NT2/D1 (cell line): ENCODE measurements around the gene EDAR.

Experiments
- DNase-seq: peaks from one replicate; pipeline ENCODE4 v3.0.0-alpha.2; 2011; ENCODE audit warnings: low read depth, low spot score
- H3K27me3 ChIP-seq: 2 replicates; pipeline ENCODE4 v1.6.0; 2011; ENCODE audit warnings: mild to moderate bottlenecking; ENCODE audit not compliant: insufficient read length, insufficient read depth
- H3K36me3 ChIP-seq: 2 replicates; pipeline ENCODE4 v1.6.1; 2011; ENCODE audit warnings: mild to moderate bottlenecking, low read length, mixed read lengths; ENCODE audit not compliant: insufficient read depth, insufficient read length
- H3K4me1 ChIP-seq: 2 replicates; pipeline ENCODE4 v1.5.1; 2011; ENCODE audit not compliant: insufficient read depth, insufficient read length
- H3K4me3 ChIP-seq: 2 replicates; pipeline ENCODE4 v1.5.1; 2011; ENCODE audit warnings: low read depth; ENCODE audit not compliant: insufficient read length
- H3K9ac ChIP-seq: 2 replicates; pipeline ENCODE4 v1.6.0; 2011; ENCODE audit warnings: low read depth; ENCODE audit not compliant: insufficient read length
- H3K9me3 ChIP-seq: 2 replicates; pipeline ENCODE4 v1.5.1; 2011; ENCODE audit warnings: mild to moderate bottlenecking, low read length; ENCODE audit not compliant: insufficient read depth
- SUZ12 ChIP-seq: IDR thresholded peaks from 2 replicates; pipeline ENCODE4 v1.6.1; 2011; ENCODE audit not compliant: insufficient read length, insufficient read depth; ENCODE audit errors: extremely low read depth
- YY1 ChIP-seq: IDR thresholded peaks from 2 replicates; pipeline ENCODE4 v1.6.1; 2011; ENCODE audit not compliant: insufficient read length, insufficient read depth
- ZNF274 ChIP-seq: IDR thresholded peaks from 2 replicates; pipeline ENCODE4 v1.6.1; 2011; ENCODE audit warnings: mild to moderate bottlenecking, low read depth, low read length

Gene EDAR

DNA sequence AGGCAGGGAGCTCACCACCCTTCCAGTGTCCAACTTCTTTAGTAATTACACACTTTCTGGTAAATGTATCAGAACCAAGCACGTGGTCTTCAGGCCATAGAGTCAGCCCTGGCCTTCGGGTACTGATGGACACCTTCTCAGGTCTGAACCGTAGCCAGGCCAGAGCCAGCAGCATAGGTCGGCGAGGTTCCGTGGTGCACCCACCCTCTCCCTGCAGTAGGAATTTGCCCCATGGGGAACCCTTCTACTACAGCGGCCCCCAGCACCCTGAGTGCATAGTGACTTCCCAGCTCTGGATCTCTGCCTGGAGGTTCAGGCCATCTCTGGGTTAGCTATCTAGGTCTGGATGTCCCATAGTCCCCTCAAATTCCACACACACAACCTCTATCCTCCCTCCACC, 61.6 kb downstream of the EDAR start:
- no peak for DNase-seq
- Histone ChIP-seq H3K27me3 (no peaks in the 10 kb centered on the region), H3K9ac (no peak overlapping the region), H3K4me1 (peaks cover 11% of the 10 kb centered on the region), H3K9me3 (no peaks in the 10 kb centered on the region), H3K36me3 (no peaks in the 10 kb centered on the region), H3K4me3 (no peak overlapping the region)
- no peak for TF ChIP-seq YY1
- no peak for TF ChIP-seq SUZ12
- no peak for TF ChIP-seq ZNF274

DNA sequence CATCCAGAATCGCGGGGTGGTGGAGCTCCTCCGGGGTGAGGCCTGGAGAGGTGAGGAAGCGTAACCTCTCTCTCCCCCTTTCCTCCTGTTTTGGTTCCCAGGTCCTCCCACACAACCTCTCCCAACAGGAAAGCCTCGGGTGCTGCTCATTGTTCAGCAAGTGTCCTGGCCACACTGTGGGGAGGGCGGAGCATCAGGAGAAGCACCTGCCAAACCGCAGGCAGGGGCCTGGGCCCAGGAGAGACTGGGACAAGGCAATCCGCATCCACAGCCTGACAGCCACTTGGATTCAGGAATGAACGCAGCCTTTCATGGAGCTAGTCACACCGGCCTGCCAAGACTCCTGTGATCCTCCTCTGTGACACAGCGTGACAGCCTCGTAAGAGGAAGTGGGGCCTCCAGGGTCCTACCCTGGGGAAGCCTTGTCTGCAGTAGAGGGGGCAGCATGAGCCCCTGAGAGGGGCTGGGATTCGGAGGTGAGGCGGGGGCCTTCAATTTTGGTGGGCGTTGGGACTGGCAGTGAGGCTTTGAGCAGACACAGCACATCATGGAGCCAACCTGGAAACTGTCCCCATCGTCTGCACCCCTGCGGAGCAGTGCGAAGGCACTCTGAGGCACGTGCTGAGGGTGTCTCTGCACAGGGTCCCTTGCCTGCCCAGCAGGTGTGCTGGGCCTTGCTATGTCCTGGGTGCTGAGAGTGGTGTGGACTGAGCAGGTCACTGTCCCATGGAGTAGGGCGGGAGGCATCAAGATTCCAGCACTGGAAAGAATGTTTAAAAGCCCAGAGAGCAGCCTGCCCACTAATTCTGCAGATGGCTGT, 62.2 kb downstream of the EDAR start:
- no peaks in the 10 kb centered on the region for H3K36me3 ChIP-seq
- TF ChIP-seq ZNF274, result no peak
- H3K27me3 ChIP-seq, result no peaks in the 10 kb centered on the region
- H3K9me3 ChIP-seq, result no peaks in the 10 kb centered on the region
- H3K4me3 ChIP-seq, result no peak overlapping the region
- H3K9ac ChIP-seq, result no peak overlapping the region
- DNase-seq, result no peak
- H3K4me1 ChIP-seq, result peaks cover 13% of the 10 kb centered on the region

DNA sequence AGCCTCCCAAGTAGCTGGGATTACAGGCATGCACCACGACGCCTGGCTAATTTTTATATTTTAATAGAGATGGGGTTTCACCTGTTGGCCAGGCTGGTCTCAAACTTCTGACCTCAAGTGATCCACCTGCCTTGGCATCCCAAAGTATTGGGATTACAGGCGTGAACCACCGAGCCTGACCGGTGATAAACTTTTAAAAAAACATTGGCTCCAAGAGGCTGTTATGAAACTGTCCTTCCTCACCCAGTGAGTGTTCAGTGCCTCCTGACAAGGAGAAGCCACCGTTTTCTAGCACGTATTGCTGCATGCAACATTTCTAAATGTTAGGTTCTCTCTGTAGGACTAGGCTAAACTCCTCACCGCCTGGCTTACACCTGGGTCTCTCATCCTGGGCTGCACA, 63.3 kb downstream of the EDAR start:
- Histone ChIP-seq H3K9ac (no peak overlapping the region), H3K4me1 (peaks cover 12% of the 10 kb centered on the region), H3K36me3 (no peaks in the 10 kb centered on the region), H3K27me3 (no peaks in the 10 kb centered on the region), H3K9me3 (no peaks in the 10 kb centered on the region), H3K4me3 (no peak overlapping the region)
- no peak for DNase-seq
- TF ChIP-seq ZNF274 (no peak), SUZ12 (no peak), YY1 (no peak)

DNA sequence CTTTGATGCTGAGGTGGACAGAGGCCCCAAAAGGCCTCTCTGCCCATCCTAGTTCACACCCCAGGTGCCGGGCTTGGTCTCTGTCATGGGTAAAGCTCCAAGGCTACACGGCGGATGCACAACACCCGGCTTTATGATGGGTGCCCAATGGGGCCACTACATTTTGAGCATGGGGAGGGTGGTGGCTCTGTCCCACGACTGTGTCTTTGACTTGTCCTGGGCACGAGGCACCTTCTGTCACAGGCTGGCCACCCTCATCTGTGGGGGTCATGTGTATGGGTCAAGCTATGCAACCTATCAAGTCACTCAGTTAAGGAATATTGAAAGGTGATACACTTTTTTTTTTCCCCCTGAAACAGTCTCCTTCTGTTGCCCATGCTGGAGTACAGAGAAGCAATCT, 63.7 kb downstream of the EDAR start:
- no peak for DNase-seq
- peaks cover 11% of the 10 kb centered on the region for H3K4me1 ChIP-seq
- no peak for TF ChIP-seq SUZ12
- TF ChIP-seq YY1, result no peak
- TF ChIP-seq ZNF274, result no peak

DNA sequence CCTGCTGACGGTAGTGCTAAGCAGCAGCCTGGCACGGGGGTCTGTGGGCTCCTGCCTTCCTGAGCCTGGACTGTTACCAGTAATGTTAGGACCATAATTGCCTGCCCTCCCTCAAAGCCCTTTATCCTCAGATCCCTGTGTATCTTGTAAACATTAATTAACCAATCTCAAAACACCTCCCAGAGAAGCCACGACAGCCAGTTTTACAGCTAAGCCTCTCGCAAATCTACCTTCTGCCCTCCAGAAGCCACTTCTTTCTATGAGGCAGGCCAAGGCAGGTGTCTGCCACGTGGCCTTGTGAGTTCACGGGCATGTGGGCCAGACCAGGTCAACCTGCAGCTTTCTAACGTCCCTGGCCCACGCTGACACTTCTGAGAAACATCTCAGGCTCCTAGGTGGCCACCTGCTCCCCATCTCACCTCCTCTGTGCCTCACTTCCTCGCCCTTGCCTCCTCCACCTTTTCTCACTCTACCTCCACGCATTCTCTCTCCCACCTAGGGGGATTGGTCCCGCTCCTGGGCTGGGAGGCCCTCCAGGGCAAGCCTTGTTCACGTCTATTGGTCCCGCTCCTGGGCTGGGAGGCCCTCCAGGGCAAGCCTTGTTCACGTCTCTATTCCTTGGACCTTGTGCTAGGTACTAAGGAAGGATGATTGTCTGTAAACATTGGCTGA, 64.3 kb downstream of the EDAR start:
- H3K36me3 ChIP-seq, result no peaks in the 10 kb centered on the region
- no peak overlapping the region for H3K9ac ChIP-seq
- no peak for DNase-seq
- no peak overlapping the region for H3K4me3 ChIP-seq
- no peaks in the 10 kb centered on the region for H3K9me3 ChIP-seq
- no peaks in the 10 kb centered on the region for H3K27me3 ChIP-seq
- TF ChIP-seq SUZ12 (no peak), ZNF274 (no peak), YY1 (no peak)
- H3K4me1 ChIP-seq, result peaks cover 11% of the 10 kb centered on the region

More for the DNA sequence above, 63.7 kb downstream of the EDAR start:
- no peak overlapping the region for H3K9ac ChIP-seq
- H3K36me3 ChIP-seq, result no peaks in the 10 kb centered on the region
- H3K27me3 ChIP-seq, result no peaks in the 10 kb centered on the region
- H3K9me3 ChIP-seq, result no peaks in the 10 kb centered on the region
- H3K4me3 ChIP-seq, result no peak overlapping the region

DNA sequence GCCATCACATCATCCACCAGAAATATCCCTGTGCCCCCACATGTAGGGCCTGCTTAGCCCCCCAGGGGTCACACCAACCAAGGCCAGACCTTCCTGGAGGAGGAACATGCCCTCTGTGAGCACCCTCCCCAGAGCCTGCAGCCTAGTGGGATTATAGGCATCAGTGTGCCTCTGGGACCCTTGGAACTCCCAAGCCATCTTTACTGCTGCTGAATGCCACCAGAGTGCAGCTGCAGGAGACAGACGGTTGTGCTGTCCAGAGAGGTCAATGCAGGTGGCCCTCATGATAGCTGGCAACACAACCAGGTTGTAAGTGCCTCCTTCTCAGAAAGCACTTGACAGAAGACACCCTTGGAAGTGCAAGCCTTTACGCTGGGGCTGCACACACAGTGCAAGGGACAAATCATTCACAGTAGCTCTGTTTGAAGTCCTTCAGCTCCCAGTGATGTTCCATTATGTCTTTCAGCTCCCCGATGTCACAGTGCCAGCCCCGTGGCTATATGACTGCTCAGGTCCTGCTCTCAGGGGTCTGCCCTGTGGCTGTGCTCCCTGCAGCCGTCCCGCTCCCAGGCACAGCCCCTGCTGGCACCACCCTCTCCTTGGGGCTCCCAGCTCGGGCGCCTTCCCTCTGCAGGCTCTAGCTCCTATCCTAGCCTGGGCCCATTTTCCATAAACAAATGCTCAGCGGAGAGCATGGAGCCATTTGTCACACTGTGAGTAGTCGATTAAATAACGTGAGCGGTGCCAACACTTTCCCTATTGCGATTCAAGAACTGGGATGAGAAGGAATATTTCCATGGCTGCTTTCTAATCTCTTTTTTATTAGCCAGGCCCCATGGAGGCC, 65.1 kb downstream of the EDAR start:
- Histone ChIP-seq H3K36me3 (no peaks in the 10 kb centered on the region), H3K4me3 (no peak overlapping the region), H3K9ac (no peak overlapping the region), H3K27me3 (no peaks in the 10 kb centered on the region), H3K9me3 (no peaks in the 10 kb centered on the region), H3K4me1 (peaks cover 11% of the 10 kb centered on the region)
- DNase-seq, result no peak
- TF ChIP-seq YY1 (no peak), ZNF274 (no peak), SUZ12 (no peak)
